ENCODE results near the gene ZC3H4.
"Not testable (repeated sequence)": the region's sequence is repeated elsewhere in the genome, so short reads cannot be mapped to it uniquely, and the experiment has no call there.

The ZC3H4 gene

GRCh38 chr19:47084879-47085439, 28.6 kb downstream of the ZC3H4 start:
- Histone ChIP-seq H3K9ac (ENCODE audit: low read depth, low read length, poor library complexity, severe bottlenecking) (no peak overlapping the region), H2AFZ (ENCODE audit: low read length) (no peak overlapping the region), H3K4me1 (ENCODE audit: insufficient read depth, low read length, poor library complexity, severe bottlenecking) (no peaks in the 10 kb centered on the region), H4K20me1 (ENCODE audit: insufficient read depth, low read length, poor library complexity, severe bottlenecking) (no peaks in the 10 kb centered on the region), H3K79me2 (ENCODE audit: insufficient read depth, low read length) (no peaks in the 10 kb centered on the region), H3F3A (ENCODE audit: low read depth) (no peaks in the 10 kb centered on the region), H3K27me3 (ENCODE audit: insufficient read depth, low read length, poor library complexity, severe bottlenecking) (no peaks in the 10 kb centered on the region), H3K4me2 (ENCODE audit: low read depth, low read length, poor library complexity, severe bottlenecking) (no peak overlapping the region), H3K36me3 (ENCODE audit: insufficient read depth, low read length) (peaks cover 87% of the 10 kb centered on the region; the same call in 1 of the 2 replicates), H3K9me2 (replicated peaks; ENCODE audit: low read depth, low read length) (no peaks in the 10 kb centered on the region), H3K9me3 (ENCODE audit: insufficient read depth, low read depth, low read length) (no peaks in the 10 kb centered on the region), H3K4me3 (ENCODE audit: low read length, poor library complexity, severe bottlenecking) (no peak overlapping the region)
- TF ChIP-seq CTCF (conservative IDR thresholded peaks at IDR 0.05; ENCODE audit: low read length): no peak
- no peak for TF ChIP-seq EZH2phosphoT487 (IDR thresholded peaks at IDR 0.05; ENCODE audit: borderline replicate concordance)

GRCh38 chr19:47082493-47082892, 31.1 kb downstream of the ZC3H4 start:
- H2AFZ ChIP-seq (ENCODE audit: low read length): no peak overlapping the region
- no peaks in the 10 kb centered on the region for H3K4me1 ChIP-seq (ENCODE audit: insufficient read depth, low read length, poor library complexity, severe bottlenecking)
- TF ChIP-seq EZH2phosphoT487 (IDR thresholded peaks at IDR 0.05; ENCODE audit: borderline replicate concordance): no peak
- TF ChIP-seq CTCF (conservative IDR thresholded peaks at IDR 0.05; ENCODE audit: low read length): no peak
- H3K9ac ChIP-seq (ENCODE audit: low read depth, low read length, poor library complexity, severe bottlenecking): no peak overlapping the region
- H3K9me3 ChIP-seq (ENCODE audit: insufficient read depth, low read depth, low read length): no peaks in the 10 kb centered on the region
- no peaks in the 10 kb centered on the region for H4K20me1 ChIP-seq (ENCODE audit: insufficient read depth, low read length, poor library complexity, severe bottlenecking)
- no peaks in the 10 kb centered on the region for H3K9me2 ChIP-seq (replicated peaks; ENCODE audit: low read depth, low read length)
- no peaks in the 10 kb centered on the region for H3K79me2 ChIP-seq (ENCODE audit: insufficient read depth, low read length)
- H3K36me3 ChIP-seq (ENCODE audit: insufficient read depth, low read length): peaks cover 78% of the 10 kb centered on the region; the same call in 1 of the 2 replicates
- no peak overlapping the region for H3K4me2 ChIP-seq (ENCODE audit: low read depth, low read length, poor library complexity, severe bottlenecking)
- no peaks in the 10 kb centered on the region for H3F3A ChIP-seq (ENCODE audit: low read depth)
- no peaks in the 10 kb centered on the region for H3K27me3 ChIP-seq (ENCODE audit: insufficient read depth, low read length, poor library complexity, severe bottlenecking)
- no peak overlapping the region for H3K4me3 ChIP-seq (ENCODE audit: low read length, poor library complexity, severe bottlenecking)

GRCh38 chr19:47081095-47081494, 32.5 kb downstream of the ZC3H4 start:
- Histone ChIP-seq H3K9ac (ENCODE audit: low read depth, low read length, poor library complexity, severe bottlenecking) (no peak overlapping the region), H2AFZ (ENCODE audit: low read length) (no peak overlapping the region), H3K4me2 (ENCODE audit: low read depth, low read length, poor library complexity, severe bottlenecking) (no peak overlapping the region), H3F3A (ENCODE audit: low read depth) (no peaks in the 10 kb centered on the region), H4K20me1 (ENCODE audit: insufficient read depth, low read length, poor library complexity, severe bottlenecking) (no peaks in the 10 kb centered on the region), H3K9me3 (ENCODE audit: insufficient read depth, low read depth, low read length) (no peaks in the 10 kb centered on the region), H3K27me3 (ENCODE audit: insufficient read depth, low read length, poor library complexity, severe bottlenecking) (no peaks in the 10 kb centered on the region), H3K4me1 (ENCODE audit: insufficient read depth, low read length, poor library complexity, severe bottlenecking) (no peaks in the 10 kb centered on the region), H3K9me2 (replicated peaks; ENCODE audit: low read depth, low read length) (no peaks in the 10 kb centered on the region), H3K79me2 (ENCODE audit: insufficient read depth, low read length) (peaks cover 3% of the 10 kb centered on the region), H3K4me3 (ENCODE audit: low read length, poor library complexity, severe bottlenecking) (no peak overlapping the region), H3K36me3 (ENCODE audit: insufficient read depth, low read length) (peaks cover 69% of the 10 kb centered on the region; the same call in 1 of the 2 replicates)
- no peak for TF ChIP-seq EZH2phosphoT487 (IDR thresholded peaks at IDR 0.05; ENCODE audit: borderline replicate concordance)
- no peak for TF ChIP-seq CTCF (conservative IDR thresholded peaks at IDR 0.05; ENCODE audit: low read length)

- H3K4me3 ChIP-seq (ENCODE audit: low read length, poor library complexity, severe bottlenecking); H3F3A ChIP-seq (ENCODE audit: low read depth); H3K4me1 ChIP-seq (ENCODE audit: insufficient read depth, low read length, poor library complexity, severe bottlenecking); H3K9me3 ChIP-seq (ENCODE audit: insufficient read depth, low read depth, low read length); H3K4me2 ChIP-seq (ENCODE audit: low read depth, low read length, poor library complexity, severe bottlenecking); H3K9me2 ChIP-seq (replicated peaks; ENCODE audit: low read depth, low read length); H3K27me3 ChIP-seq (ENCODE audit: insufficient read depth, low read length, poor library complexity, severe bottlenecking); H2AFZ ChIP-seq (ENCODE audit: low read length); H4K20me1 ChIP-seq (ENCODE audit: insufficient read depth, low read length, poor library complexity, severe bottlenecking); H3K9ac ChIP-seq (ENCODE audit: low read depth, low read length, poor library complexity, severe bottlenecking): not testable (repeated sequence)
- Histone ChIP-seq H3K79me2 (ENCODE audit: insufficient read depth, low read length) (peaks cover 25% of the 10 kb centered on the region), H3K36me3 (ENCODE audit: insufficient read depth, low read length) (peaks cover 68% of the 10 kb centered on the region; the same call in 1 of the 2 replicates)
Observed at GRCh38 chr19:47078351-47078750, 35.2 kb downstream of the ZC3H4 start.

Data from Loucy (cell line).